ENCODE measurements around the gene ZNF598. TPM values are rescaled to one million over a fixed set of nuclear protein-coding genes. Genes with fewer than 3 reads are reported as not detected.

ZNF598 gene
- total RNA-seq, 1 experiment from 2014 or later = 70.9 TPM

DNA sequence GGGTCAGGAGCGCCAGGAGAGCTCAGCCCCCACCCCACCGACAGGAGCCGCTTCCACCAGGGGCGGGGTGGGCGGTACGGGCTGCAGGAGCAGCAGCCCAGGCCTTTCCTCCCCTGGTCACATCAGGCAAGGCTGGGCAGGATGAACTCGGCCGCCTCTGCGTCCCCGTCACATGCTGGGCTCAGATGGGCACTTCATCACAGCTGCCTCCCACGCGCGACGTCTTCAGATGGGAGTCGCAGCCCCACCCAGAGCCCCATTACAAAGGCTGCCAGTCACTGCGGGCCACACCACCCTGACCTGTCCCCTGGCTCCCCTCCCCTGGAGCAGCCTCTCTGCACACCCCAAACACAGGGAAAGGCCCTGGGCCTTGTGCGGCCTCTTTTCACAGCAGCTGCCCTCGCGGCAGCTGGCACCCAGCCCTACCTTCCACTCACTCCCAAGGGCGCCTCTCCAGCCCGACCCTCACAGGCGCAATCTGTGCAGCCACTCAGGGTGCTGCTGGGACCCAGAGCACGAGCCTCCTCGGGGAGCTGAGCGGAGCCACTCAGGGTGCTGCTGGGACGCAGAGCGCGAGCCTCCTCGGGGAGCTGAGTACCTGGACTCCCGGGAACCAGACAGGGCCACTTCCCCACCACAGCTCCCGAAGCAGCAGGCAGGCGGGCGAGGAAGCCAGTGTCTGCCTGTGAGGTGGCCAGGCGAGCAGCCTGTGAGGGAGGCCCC is 4.7 kb downstream of the ZNF598 start:
- Histone ChIP-seq H2BK120ac (ENCODE audit: low read depth, low read length, poor library complexity, severe bottlenecking) (no peak overlapping the region), H2BK20ac (ENCODE audit: low read depth, low read length, poor library complexity, severe bottlenecking) (no peak overlapping the region), H4K91ac (ENCODE audit: insufficient read length, low read depth, low read length) (no peak overlapping the region), H3K14ac (ENCODE audit: insufficient read depth, low read length) (no peak overlapping the region), H3K18ac (ENCODE audit: insufficient read length, low read depth, low read length) (no peak overlapping the region), H2BK5ac (ENCODE audit: insufficient read length, low read length) (no peak overlapping the region), H3K4ac (ENCODE audit: low read depth, low read length) (no peak overlapping the region), H3K79me1 (ENCODE audit: insufficient read depth, low read depth, low read length, poor library complexity, severe bottlenecking) (peaks cover 24% of the 10 kb centered on the region), H2BK12ac (ENCODE audit: insufficient read length, low read depth, low read length) (no peak overlapping the region), H3K4me2 (ENCODE audit: insufficient read depth, insufficient read length, low read length) (no peak overlapping the region), H3K23ac (ENCODE audit: insufficient read length, low read depth, low read length) (no peak overlapping the region), H3T11ph (ENCODE audit: low read length) (no peak overlapping the region), H3K27ac (ENCODE audit: insufficient read length, low read depth, low read length) (no peak overlapping the region), H3K27me3 (ENCODE audit: insufficient read depth, low read length) (no peaks in the 10 kb centered on the region), H4K8ac (replicated peaks; ENCODE audit: insufficient read length, low read depth, low read length) (no peak overlapping the region), H4K5ac (ENCODE audit: insufficient read length, low read depth, low read length) (no peak overlapping the region), H3K9me3 (ENCODE audit: control insufficient read depth, low read depth, low read length) (no peaks in the 10 kb centered on the region), H2BK15ac (ENCODE audit: low read depth, low read length) (no peak overlapping the region), H4K20me1 (ENCODE audit: control insufficient read depth, insufficient read depth, insufficient read length) (no peaks in the 10 kb centered on the region), H3K56ac (ENCODE audit: insufficient read length, low read depth, low read length) (no peak overlapping the region), H3K79me2 (ENCODE audit: insufficient read depth, low read length) (peaks cover 26% of the 10 kb centered on the region; the same call in 1 of the 2 replicates), H2AFZ (ENCODE audit: low read length) (no peak overlapping the region), H2AK5ac (ENCODE audit: insufficient read length, low read length) (no peak overlapping the region), H3K9ac (ENCODE audit: extremely low read depth, insufficient read length, low read length) (no peak overlapping the region), H3K4me1 (ENCODE audit: insufficient read depth, low read length) (peaks cover 2% of the 10 kb centered on the region; the same call in 1 of the 2 replicates), H3K23me2 (ENCODE audit: insufficient read length, low read depth, low read length, poor library complexity, severe bottlenecking) (peaks cover 6% of the 10 kb centered on the region)
- TF ChIP-seq, protein P1, sequence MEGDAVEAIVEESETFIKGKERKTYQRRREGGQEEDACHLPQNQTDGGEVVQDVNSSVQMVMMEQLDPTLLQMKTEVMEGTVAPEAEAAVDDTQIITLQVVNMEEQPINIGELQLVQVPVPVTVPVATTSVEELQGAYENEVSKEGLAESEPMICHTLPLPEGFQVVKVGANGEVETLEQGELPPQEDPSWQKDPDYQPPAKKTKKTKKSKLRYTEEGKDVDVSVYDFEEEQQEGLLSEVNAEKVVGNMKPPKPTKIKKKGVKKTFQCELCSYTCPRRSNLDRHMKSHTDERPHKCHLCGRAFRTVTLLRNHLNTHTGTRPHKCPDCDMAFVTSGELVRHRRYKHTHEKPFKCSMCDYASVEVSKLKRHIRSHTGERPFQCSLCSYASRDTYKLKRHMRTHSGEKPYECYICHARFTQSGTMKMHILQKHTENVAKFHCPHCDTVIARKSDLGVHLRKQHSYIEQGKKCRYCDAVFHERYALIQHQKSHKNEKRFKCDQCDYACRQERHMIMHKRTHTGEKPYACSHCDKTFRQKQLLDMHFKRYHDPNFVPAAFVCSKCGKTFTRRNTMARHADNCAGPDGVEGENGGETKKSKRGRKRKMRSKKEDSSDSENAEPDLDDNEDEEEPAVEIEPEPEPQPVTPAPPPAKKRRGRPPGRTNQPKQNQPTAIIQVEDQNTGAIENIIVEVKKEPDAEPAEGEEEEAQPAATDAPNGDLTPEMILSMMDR (conservative IDR thresholded peaks at IDR 0.05) = no peak
- H3K4me1 Mint-ChIP-seq = peaks cover 18 to 30% of the 10 kb centered on the region in 2 experiments
- WGBS (ENCODE audit: extremely low coverage, insufficient read length, low lambda C conversion rate) = no CpG with 5 or more reads among the region's 34 CpGs
- no peak overlapping the region for H3K4me3 Mint-ChIP-seq
- DNase-seq = no peak
- H3K9me3 Mint-ChIP-seq = no peaks in the 10 kb centered on the region; a peak in 1 of 5 replicates
- H3K36me3 Mint-ChIP-seq (ENCODE audit: insufficient read depth in 1 of 3, low read depth in 3 of 3) = peaks cover 18 to 39% (median 38%) of the 10 kb centered on the region in 3 experiments
- H3K27me3 Mint-ChIP-seq (ENCODE audit: low read depth) = no peaks in the 10 kb centered on the region
- peak overlapping the region in 1 of 3 experiments; percentile 28; a peak in 1 of 7 replicates for H3K27ac Mint-ChIP-seq
